SK-MEL-5 (cell line): ENCODE measurements around the gene KLHL2. TPM values are rescaled to one million over a fixed set of nuclear protein-coding genes. Genes with fewer than 3 reads are reported as not detected.
"Not testable (repeated sequence)": the region's sequence is repeated elsewhere in the genome, so short reads cannot be mapped to it uniquely, and the experiment has no call there.

Experiments
- DNase-seq: peaks from one replicate; pipeline ENCODE4 v3.0.0-alpha.2; 2016; ENCODE audit warnings: low read depth, low spot score
- in situ Hi-C: cut with HindIII; loops from 2 replicates; pipeline ENCODE4 v1.10.0; 2016; ENCODE audit warnings: low sequenced_read_pairs, high pct_unique_total_duplicates, low pct_unique_long_range_greater_than_20kb
- total RNA-seq: library from RNA; depleted of rRNA; stranded (reverse); fragments of >200 nt; shearing (Covaris generic); gene quantifications from 2 replicates; pipeline ENCODE4 v1.2.3, GENCODE V29; 2014

The KLHL2 gene
- total RNA-seq, 1 experiment from 2014 or later = 13.8 TPM

DNA sequence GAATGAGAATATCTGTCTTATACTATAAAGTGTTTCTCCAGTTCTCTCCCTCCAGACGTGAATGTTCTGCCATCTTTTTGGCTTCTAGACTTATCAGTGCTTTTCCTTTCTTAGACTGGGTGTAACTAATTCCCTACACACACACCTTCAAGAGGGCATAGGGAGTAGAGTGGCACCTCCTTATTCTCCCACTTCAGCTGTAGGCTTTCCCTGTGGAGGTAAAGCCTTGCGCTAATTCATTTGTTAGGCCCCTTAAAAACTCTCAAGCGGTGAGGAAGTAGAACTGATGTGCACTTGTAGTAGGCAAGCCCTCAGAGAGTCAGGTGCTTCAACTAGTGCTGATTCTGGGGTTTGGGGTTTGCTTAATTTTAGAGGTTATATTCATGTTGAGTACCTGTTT is 10.0 kb downstream of the KLHL2 start:
- in situ Hi-C loops = no loop called here
- no peak for DNase-seq

- DNase-seq, in situ Hi-C loops: not testable (repeated sequence)
Measured at GRCh38 chr4:165221306-165221705, 13.9 kb downstream of the KLHL2 start.

DNA sequence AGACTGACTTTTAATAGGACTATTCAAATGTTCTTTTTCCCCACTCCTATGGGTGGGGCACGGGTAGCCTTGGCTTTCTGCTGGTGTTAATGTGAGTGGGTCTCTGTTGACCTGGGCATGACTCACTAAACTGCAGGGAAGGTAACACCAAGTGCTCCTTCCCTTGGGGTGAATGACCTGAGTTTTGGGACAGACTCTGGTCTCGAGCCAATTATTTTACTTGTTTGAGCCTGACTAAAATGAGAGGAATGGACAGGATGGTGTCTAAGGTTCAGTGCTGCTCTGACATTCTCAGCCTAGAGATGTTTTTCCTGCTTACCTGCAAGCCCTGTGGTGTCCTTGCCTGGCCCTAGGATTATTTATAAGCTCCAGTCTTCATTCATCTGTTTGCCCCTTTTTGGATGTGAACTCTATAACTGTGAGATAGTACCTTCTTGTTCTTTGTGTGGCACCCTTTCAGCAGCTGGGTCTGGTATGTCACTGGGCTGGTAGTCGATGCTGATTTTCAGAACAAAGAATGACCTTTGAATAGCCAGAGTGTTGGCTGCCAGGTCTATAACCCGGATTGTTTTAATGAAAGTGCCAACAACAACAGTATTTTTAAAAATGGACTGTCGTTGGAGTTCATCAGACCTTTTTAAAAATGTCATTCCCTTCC is 14.8 kb downstream of the KLHL2 start:
- in situ Hi-C loops = not testable (repeated sequence)

GRCh38 chr4:165222651-165222994 is 15.3 kb downstream of the KLHL2 start:
- in situ Hi-C loops = no loop called here
- DNase-seq = peak; percentile 45

More for the DNA sequence above, 14.8 kb downstream of the KLHL2 start:
- DNase-seq = peak; percentile 51

GRCh38 chr4:165227401-165227800 is 20.0 kb downstream of the KLHL2 start:
- in situ Hi-C loops, DNase-seq: not testable (repeated sequence)

DNA sequence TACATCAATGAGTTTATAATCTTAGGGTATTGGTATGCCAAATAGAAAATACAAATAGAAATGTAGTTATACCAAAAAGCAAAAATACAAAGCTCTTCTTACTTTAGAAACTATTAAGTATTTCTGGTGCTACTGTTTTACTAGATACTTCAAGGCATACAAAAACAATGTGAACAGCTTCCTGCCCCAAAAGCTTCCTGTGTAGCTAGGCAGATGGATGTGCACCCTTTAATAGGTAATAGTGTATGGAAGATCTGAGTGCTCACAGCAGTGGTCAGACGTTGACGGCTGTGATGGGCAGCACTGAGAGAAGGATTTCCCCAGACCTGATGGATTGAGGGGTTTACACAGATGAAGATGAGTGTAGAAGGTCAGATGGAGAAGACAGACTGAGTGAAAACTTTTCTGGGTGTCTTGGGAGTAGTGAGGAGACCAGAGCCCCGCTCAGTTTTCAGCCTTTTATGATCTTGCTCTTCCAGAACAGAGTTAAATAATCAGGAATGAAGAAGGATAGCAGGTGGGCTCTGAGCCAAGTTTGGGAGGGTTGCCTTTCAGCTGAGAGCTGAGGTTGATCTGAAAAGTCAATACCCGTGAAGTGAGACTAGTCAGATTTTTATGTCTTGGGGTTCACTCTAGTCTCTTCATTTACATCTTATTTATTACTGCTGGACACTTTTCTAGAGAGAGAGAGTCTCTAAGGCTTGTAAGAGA is 22.3 kb downstream of the KLHL2 start:
- DNase-seq, in situ Hi-C loops: not testable (repeated sequence)

DNA sequence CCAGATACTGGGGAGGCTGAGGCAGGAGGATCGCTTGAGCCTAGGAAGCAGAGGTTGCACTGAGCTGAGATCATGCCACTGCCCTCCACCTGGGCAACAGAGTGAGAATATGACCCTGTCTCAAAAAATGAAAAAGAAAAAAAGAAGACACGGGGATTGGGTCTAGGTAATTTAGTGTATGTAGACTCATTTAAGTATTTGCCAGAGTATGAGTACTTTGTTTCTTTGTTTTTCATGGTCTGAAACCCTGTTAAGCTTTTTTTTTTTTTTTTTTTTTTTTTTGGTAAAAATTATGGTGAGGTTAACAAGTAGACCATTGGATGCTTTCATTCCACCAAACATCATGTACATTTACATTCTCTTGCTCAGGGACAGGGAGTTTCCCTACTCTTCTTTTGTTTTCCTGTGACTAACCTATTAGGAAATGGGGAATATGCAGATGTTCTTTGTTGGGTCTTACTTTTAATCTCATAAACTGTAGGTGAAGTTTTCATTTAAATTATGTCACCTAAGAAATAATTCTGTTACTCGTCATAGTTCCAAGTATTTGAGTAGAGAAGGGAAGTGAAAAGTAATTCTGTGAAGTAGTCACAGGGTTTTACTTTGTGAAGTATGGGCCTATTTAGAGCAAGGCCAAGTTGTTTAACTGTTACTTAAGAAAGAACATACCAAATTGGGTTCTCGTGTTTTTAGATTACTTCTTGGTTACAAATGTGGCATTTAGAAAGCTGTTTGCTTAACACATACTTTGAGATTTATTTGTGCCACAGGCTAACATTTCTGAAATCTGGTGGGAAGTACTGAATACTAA is 25.5 kb downstream of the KLHL2 start:
- DNase-seq, in situ Hi-C loops: not testable (repeated sequence)

GRCh38 chr4:165234766-165235165 is 27.4 kb downstream of the KLHL2 start:
- DNase-seq = no peak
- in situ Hi-C loops = no loop called here

DNA sequence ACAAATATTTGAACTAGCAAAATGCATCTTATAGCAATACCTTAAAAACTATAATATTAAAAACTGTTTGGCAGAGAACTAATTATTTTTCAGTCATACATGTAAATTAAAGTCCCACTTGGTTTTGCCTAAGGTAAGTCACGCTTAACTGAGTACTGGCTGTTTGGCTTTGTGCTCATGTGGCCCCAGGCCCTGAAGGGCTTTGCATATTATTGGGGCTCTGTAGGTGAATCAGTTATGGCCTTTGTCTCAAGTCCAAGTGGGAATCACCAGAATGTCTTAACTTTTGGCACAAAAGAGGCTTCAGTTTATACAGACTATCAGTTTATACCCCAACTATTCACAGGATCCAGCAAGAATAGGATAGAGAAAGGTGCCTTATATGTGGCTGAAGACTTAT is 29.5 kb downstream of the KLHL2 start:
- in situ Hi-C loops = not testable (repeated sequence)

GRCh38 chr4:165238041-165238640 is 30.8 kb downstream of the KLHL2 start:
- in situ Hi-C loops, DNase-seq: not testable (repeated sequence)

More for the DNA sequence above, 29.5 kb downstream of the KLHL2 start:
- not testable (repeated sequence) for DNase-seq

- in situ Hi-C loops, DNase-seq: not testable (repeated sequence)
Measured at GRCh38 chr4:165240761-165241160, 33.4 kb downstream of the KLHL2 start.

- DNase-seq, in situ Hi-C loops: not testable (repeated sequence)
Measured at GRCh38 chr4:165244148-165244547, 36.8 kb downstream of the KLHL2 start.

GRCh38 chr4:165244587-165245186 is 37.3 kb downstream of the KLHL2 start:
- DNase-seq, in situ Hi-C loops: not testable (repeated sequence)

DNA sequence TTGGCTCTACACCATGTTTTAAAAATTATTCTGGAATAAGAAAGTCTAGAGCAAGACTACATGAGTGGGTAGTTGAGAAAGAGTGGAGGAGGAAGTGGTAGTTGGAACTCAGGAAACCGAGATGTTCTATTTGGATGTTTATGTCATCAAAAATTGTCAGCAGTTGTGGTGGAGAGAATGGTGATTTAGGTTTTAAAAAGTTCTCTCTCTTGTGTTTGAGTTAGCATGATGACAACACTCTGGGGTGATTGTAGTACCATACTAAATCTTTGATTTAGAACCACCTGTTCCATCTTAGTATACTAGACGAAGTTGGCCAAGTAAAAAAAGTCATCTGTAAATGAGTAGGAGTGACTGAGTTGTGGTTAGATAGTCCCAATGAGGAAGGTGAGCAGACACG is 40.7 kb downstream of the KLHL2 start:
- no peak for DNase-seq
- in situ Hi-C loops = no loop called here

GRCh38 chr4:165248904-165249303 is 41.5 kb downstream of the KLHL2 start:
- DNase-seq, in situ Hi-C loops: not testable (repeated sequence)

GRCh38 chr4:165254771-165255170 is 47.4 kb downstream of the KLHL2 start:
- DNase-seq, in situ Hi-C loops: not testable (repeated sequence)

GRCh38 chr4:165255439-165255838 is 48.1 kb downstream of the KLHL2 start:
- in situ Hi-C loops, DNase-seq: not testable (repeated sequence)
